Endothelial cell of hepatic sinusoid (primary cell): ENCODE results near the gene NSFL1C.

Experiments
- in situ Hi-C: cut with HindIII; loops from 2 replicates; pipeline ENCODE4 v1.10.0; 2017; ENCODE audit warnings: low sequenced_read_pairs

Gene NSFL1C

GRCh38 chr20:1394686-1395085 lies 72.0 kb downstream of the NSFL1C start:
- in situ Hi-C loops, result loop anchor here (5.0 kb wide), 2 partner anchors 43 to 77 kb away; no protein-coding TSS in a partner anchor

- in situ Hi-C loops, result loop anchor here (5.0 kb wide), 2 partner anchors 44 to 76 kb away; no protein-coding TSS in a partner anchor
Measured at GRCh38 chr20:1393507-1393882, 73.2 kb downstream of the NSFL1C start.

- in situ Hi-C loops, result loop anchor here (5.0 kb wide), 2 partner anchors 44 to 76 kb away; no protein-coding TSS in a partner anchor
Measured at GRCh38 chr20:1392693-1393506, 73.7 kb downstream of the NSFL1C start, which contains the start of gene FKBP1A. Gene FKBP1A, minus strand, starts transcription at chr20:1393054. Its CDS starts 56 bp downstream, at chr20:1392998.

GRCh38 chr20:1392443-1392692 lies 74.3 kb downstream of the NSFL1C start:
- in situ Hi-C loops, result loop anchor here (5.0 kb wide), 2 partner anchors 45 to 75 kb away; no protein-coding TSS in a partner anchor
